Duodenal mucosa (tissue), 2 donors: Measurements from ENCODE around the gene SEC14L3.

Experiments used
- H3K27ac ChIP-seq: one replicate; pipeline ENCODE4 v1.7.0; 2013; ENCODE audit warnings: low read depth, low read length
- H3K27me3 ChIP-seq, 2 donors: one replicate each; pipeline ENCODE4 v1.7.0; 2013; ENCODE audit warnings: low read length in 2 of 2, control low read depth in 1 of 2; ENCODE audit not compliant: insufficient read depth in 2 of 2, control insufficient read depth in 1 of 2
- H3K36me3 ChIP-seq, 2 donors: one replicate each; pipeline ENCODE4 v1.7.0; 2013; ENCODE audit warnings: low read length in 2 of 2, control low read depth in 1 of 2; ENCODE audit not compliant: insufficient read depth in 2 of 2, control insufficient read depth in 1 of 2
- H3K4me1 ChIP-seq, 2 donors: one replicate each; pipeline ENCODE4 v1.7.0; 2013; ENCODE audit warnings: low read length in 2 of 2, control low read depth in 1 of 2; ENCODE audit not compliant: insufficient read depth in 2 of 2, control insufficient read depth in 1 of 2
- H3K4me3 ChIP-seq, 2 donors: one replicate each; pipeline ENCODE4 v1.7.0; 2013; ENCODE audit warnings: low read length in 2 of 2, low read depth in 1 of 2
- H3K9ac ChIP-seq, 2 donors: one replicate each; pipeline ENCODE4 v1.7.0; 2013; ENCODE audit warnings: low read length in 2 of 2, low read depth in 1 of 2
- H3K9me3 ChIP-seq, 2 donors: one replicate each; pipeline ENCODE4 v1.7.0; 2013; ENCODE audit warnings: low read length in 2 of 2, control low read depth in 1 of 2; ENCODE audit not compliant: control insufficient read depth in 1 of 2

Gene SEC14L3

DNA sequence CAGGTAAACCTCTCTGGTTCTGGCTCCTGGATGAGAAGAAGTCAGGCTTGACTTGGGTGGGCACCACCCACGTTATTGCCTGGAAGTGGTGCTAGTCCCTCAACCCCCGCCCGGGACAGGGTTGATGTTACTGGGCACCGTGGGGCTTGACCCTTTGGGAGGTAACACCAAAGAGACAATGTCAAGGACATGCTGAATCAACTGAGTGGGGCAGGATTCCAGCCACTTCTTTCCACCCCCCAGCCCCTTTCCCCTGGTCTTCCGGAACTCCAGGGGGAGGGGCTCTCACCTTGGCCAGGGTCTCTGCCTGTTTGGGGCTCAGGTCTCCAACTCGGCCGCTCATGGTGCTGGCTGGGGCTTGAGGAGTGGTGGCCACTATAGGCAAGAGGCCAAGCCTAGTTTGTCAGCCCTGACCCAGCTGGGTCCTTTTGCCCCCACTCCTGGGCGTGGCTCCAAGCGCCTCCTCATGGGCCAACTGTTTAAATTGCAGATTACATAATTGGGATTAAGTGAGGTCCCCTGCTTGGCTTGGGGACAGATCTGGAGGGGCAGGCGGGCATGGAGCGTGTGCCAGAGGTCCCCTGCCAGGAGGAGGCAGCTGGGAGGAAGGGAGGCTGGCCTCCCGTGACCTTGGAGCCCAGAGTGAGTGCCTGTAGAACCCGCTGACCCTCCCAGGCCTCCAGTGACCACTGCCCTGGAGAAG lies at the start of gene SEC14L3:
SEC14L3 (minus strand) TSS at position 402 of the 703 bp plus-strand sequence; CDS start at position 343, 59 bp downstream.
- Histone ChIP-seq H3K9me3 (no peaks in the 10 kb centered on the region), H3K36me3 (no peaks in the 10 kb centered on the region)

DNA sequence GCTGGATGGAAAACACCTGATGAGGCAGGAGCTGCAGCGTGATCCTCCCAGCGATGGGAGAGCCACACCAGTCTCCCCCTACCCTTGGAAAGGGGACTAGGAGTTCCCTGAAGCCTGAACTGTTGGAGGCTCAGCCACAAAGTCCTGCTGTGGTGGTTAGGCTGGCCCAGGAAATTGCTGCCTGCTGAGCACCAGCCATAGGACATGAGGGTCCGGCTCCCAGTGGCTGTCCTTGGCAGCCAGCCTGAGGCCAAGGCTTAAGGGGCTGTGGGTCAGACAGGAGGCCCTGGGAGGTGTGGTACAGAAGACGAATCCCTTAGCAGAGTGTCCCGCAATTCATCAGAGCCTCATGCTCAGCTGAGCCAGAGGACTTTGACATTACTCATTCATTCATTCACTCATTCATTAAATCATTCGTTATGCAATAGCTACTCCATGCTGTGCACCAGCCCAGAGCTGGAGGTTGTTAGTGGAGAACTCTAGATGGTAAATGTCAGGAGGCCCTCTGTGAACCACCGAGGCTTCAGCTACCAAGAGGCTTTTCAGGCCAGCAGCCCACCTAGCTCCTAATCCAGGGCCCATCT lies 48.1 kb upstream of the SEC14L3 start:
- H3K4me1 ChIP-seq = no peaks in the 10 kb centered on the region
- H3K27me3 ChIP-seq = no peaks in the 10 kb centered on the region
- no peaks in the 10 kb centered on the region for H3K36me3 ChIP-seq
- H3K4me3 ChIP-seq = no peak overlapping the region
- H3K27ac ChIP-seq = no peak overlapping the region
- H3K9me3 ChIP-seq = no peaks in the 10 kb centered on the region
- no peak overlapping the region for H3K9ac ChIP-seq

More for the DNA sequence above, at the start of gene SEC14L3:
- H3K9ac ChIP-seq = no peak within 1 kb of the TSS
- no peak within 1 kb of the TSS for H3K4me3 ChIP-seq
- no peaks in the 10 kb centered on the region for H3K4me1 ChIP-seq
- H3K27ac ChIP-seq = no peak within 1 kb of the TSS
- peaks cover 6 to 7% of the 10 kb centered on the region in 2 donors for H3K27me3 ChIP-seq

DNA sequence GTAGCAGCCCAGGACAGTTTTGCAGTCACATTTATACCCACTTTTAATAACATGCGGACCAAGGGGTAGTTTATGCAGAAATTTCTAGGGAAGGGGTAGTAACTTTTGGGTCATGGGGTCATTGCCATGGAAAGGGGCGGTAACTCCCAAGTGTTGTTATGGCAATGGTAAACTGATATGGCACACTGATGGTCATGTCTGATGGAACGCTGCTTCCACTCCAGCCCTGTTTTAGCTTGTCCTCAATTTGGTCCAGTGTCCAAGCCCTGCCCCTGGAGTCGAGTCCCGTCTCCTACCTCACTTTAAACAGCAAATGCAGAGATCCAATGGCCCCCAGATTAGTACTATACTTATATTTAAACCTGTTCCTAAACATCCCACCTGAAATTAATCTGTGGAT lies 44.9 kb upstream of the SEC14L3 start:
- no peaks in the 10 kb centered on the region for H3K36me3 ChIP-seq
- no peak overlapping the region for H3K27ac ChIP-seq

DNA sequence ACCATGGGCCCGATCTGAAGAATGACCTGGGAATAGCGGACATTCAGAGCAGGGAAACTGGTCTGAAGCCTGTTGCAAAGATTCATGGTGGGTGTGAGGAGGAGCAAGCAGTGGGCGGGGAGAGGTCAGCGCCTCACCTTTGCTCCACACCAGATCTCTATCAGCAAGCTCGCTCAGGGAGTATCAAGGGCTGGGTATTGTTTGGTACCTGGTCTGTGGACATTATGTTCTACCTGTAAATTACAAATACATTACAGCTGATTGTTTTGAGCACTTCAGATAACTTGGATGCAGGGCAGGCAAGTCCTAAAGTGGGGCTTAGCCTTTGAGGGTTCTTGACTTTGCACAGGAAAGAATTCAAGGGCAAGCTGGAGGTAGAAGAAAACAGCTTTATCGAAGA lies 44.5 kb upstream of the SEC14L3 start:
- Histone ChIP-seq H3K27me3 (no peaks in the 10 kb centered on the region), H3K9me3 (no peaks in the 10 kb centered on the region), H3K4me1 (no peaks in the 10 kb centered on the region), H3K36me3 (no peaks in the 10 kb centered on the region), H3K4me3 (no peak overlapping the region), H3K9ac (no peak overlapping the region), H3K27ac (no peak overlapping the region)

More for the DNA sequence above, 44.9 kb upstream of the SEC14L3 start:
- Histone ChIP-seq H3K9me3 (no peaks in the 10 kb centered on the region), H3K27me3 (no peaks in the 10 kb centered on the region), H3K4me3 (no peak overlapping the region), H3K4me1 (no peaks in the 10 kb centered on the region), H3K9ac (no peak overlapping the region)

DNA sequence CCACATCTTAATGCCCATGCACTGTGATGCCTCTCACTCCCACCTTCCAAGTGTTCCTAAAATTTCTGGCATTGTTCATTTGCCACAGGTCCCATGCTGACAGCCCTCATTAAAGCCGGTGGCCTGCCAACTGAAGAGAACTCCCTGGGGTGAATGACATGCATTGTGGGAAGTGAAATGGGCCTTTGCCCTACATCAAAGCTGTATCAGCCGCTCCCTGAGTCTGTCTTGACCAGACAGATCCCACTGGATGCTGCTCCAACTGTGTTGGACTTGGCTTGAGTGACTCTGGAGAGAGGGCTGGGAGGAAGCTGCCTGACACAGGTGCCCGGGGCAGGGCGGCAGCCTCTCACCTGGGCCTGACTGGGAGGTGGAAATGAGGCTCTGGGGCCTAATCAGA lies 42.4 kb upstream of the SEC14L3 start:
- no peaks in the 10 kb centered on the region for H3K4me1 ChIP-seq
- H3K4me3 ChIP-seq = no peak overlapping the region
- no peak overlapping the region for H3K27ac ChIP-seq
- no peak overlapping the region for H3K9ac ChIP-seq
- no peaks in the 10 kb centered on the region for H3K27me3 ChIP-seq
- H3K9me3 ChIP-seq = no peaks in the 10 kb centered on the region
- no peaks in the 10 kb centered on the region for H3K36me3 ChIP-seq

DNA sequence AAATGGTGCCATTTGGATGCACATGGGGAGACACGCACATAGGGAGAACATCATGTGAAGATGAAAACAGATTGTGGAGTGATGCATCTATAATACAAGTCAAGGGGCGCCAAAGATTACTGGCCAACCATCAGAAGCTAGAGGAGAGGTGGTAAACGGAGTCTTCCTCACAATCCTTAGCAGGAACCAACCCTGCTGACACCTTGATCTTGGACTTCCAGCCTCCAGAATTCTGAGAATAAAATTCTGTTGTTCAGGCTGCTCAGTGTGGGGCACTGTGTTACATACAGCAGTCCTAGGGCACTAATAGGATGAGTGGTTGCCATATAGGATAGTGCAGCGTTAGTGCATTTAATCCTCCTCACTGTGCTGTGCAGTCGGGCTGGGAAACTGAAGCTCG lies 41.6 kb upstream of the SEC14L3 start:
- Histone ChIP-seq H3K4me3 (no peak overlapping the region), H3K27me3 (no peaks in the 10 kb centered on the region), H3K27ac (no peak overlapping the region), H3K36me3 (no peaks in the 10 kb centered on the region), H3K9me3 (no peaks in the 10 kb centered on the region), H3K4me1 (no peaks in the 10 kb centered on the region), H3K9ac (no peak overlapping the region)

DNA sequence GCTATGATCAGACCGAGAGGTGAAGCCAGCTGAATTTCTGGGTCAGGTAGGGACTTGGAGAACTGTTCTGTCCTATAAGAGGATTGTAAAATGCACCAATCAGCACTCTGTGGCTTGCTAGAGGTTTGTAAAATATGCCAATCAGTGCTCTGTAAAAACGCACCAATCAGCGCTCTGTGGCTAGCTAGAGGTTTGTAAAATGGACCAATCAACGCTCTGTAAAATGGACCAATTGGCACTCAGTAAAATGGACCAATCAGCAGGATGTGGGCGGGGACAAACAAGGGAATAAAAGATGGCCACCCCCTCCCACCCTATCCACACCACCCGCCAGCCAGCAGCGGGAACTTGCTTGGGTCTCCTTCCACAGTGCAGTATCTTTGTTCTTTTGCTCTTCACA lies 40.1 kb upstream of the SEC14L3 start:
- Histone ChIP-seq H3K27ac (no peak overlapping the region), H3K36me3 (no peaks in the 10 kb centered on the region), H3K4me3 (no peak overlapping the region), H3K9me3 (no peaks in the 10 kb centered on the region), H3K4me1 (no peaks in the 10 kb centered on the region), H3K27me3 (no peaks in the 10 kb centered on the region), H3K9ac (no peak overlapping the region)

DNA sequence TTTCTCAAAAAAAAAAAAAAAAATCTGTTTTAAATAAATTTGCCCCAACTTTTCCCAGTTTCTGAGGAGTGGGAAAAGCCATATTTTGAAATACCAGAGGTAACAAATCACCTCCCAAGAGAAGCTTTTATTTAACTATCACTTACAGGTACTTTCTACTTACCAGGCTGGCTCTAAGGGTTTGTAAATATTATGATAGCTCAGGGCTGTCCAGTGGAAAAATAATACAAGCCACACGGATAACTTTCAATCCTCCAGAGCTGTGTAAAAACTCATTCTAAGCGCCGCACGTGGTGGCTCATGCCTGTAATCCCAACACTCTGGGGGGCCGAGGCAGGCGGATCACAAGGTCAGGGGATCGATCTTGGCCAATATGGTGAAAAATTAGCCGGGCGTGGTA lies 39.3 kb upstream of the SEC14L3 start:
- no peaks in the 10 kb centered on the region for H3K36me3 ChIP-seq
- no peaks in the 10 kb centered on the region for H3K9me3 ChIP-seq
- H3K27me3 ChIP-seq = peaks cover 0 to 4% of the 10 kb centered on the region in 2 donors
- H3K4me3 ChIP-seq = no peak overlapping the region
- no peak overlapping the region for H3K27ac ChIP-seq
- H3K4me1 ChIP-seq = no peaks in the 10 kb centered on the region
- H3K9ac ChIP-seq = no peak overlapping the region

DNA sequence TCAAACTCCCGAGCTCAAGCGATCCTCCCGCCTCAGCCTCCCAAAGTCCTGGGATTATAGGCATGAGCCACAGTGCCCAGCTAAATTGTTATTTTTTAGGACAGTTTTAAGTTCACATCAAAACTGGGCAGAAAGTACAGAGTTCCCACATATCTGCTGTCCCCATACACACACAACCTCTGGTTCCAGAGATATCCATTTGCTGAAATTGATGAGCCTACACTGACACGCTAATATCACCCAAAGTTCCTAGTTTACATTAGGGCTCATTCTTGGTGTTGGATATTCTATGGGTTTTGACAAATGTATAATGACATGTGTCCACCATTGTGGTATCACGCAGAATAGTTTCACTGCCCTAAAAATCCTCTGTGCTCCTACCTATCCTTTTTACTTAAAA lies 36.4 kb upstream of the SEC14L3 start:
- H3K4me3 ChIP-seq = no peak overlapping the region
- H3K9me3 ChIP-seq = no peaks in the 10 kb centered on the region
- H3K4me1 ChIP-seq = no peaks in the 10 kb centered on the region
- H3K27ac ChIP-seq = no peak overlapping the region
- no peak overlapping the region for H3K9ac ChIP-seq
- H3K27me3 ChIP-seq = peaks cover 6 to 19% of the 10 kb centered on the region in 2 donors
- H3K36me3 ChIP-seq = no peaks in the 10 kb centered on the region

DNA sequence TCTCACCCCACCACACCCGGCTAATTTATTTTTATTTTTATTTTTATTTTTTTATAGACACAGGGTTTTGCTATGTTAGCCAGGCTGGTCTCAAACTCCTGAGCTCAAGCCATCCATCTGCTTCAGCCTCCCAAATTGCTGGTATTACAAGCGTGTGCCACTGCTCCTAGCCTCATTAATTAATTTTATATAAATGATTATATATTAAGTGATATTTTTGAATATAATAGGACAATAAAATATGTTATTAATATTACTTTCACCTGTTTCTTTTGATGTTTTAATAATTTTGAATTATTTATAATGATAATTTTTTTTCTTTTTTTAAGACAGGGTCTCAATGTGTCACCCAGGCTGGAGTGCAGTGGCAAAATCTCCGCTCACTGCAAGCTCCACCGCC lies 35.9 kb upstream of the SEC14L3 start:
- no peak overlapping the region for H3K27ac ChIP-seq
- peaks cover 6 to 19% of the 10 kb centered on the region in 2 donors for H3K27me3 ChIP-seq
- H3K4me3 ChIP-seq = no peak overlapping the region
- no peaks in the 10 kb centered on the region for H3K4me1 ChIP-seq
- H3K9ac ChIP-seq = no peak overlapping the region
- no peaks in the 10 kb centered on the region for H3K36me3 ChIP-seq
- H3K9me3 ChIP-seq = no peaks in the 10 kb centered on the region
